SW480 (cell line): Measurements from ENCODE around the gene PTCHD1.

Source experiments
- DNase-seq: peaks from one replicate; pipeline ENCODE4 v3.0.0-alpha.2; 2016; ENCODE audit warnings: low spot score

The PTCHD1 gene

GRCh38 chrX:23356189-23356588 lies 21.5 kb downstream of the PTCHD1 start:
- no peak for DNase-seq

GRCh38 chrX:23364416-23364815 lies 29.8 kb downstream of the PTCHD1 start:
- DNase-seq, result no peak

GRCh38 chrX:23365541-23365940 lies 30.9 kb downstream of the PTCHD1 start:
- DNase-seq, result no peak

- no peak for DNase-seq
Observed at GRCh38 chrX:23366914-23367313, 32.3 kb downstream of the PTCHD1 start.

GRCh38 chrX:23369027-23369426 lies 34.4 kb downstream of the PTCHD1 start:
- no peak for DNase-seq

- no peak for DNase-seq
Observed at GRCh38 chrX:23372220-23372902, 37.7 kb downstream of the PTCHD1 start.

- no peak for DNase-seq
Observed at GRCh38 chrX:23373129-23373804, 38.6 kb downstream of the PTCHD1 start.

GRCh38 chrX:23374291-23374690 lies 39.6 kb downstream of the PTCHD1 start:
- no peak for DNase-seq

- no peak for DNase-seq
Observed at GRCh38 chrX:23376581-23376980, 41.9 kb downstream of the PTCHD1 start.

- no peak for DNase-seq
Observed at GRCh38 chrX:23380581-23380980, 45.9 kb downstream of the PTCHD1 start.

GRCh38 chrX:23381099-23382087 lies 46.7 kb downstream of the PTCHD1 start:
- DNase-seq, result no peak

- no peak for DNase-seq
Observed at GRCh38 chrX:23382572-23382971, 47.9 kb downstream of the PTCHD1 start.

- DNase-seq, result no peak
Observed at GRCh38 chrX:23383411-23383810, 48.8 kb downstream of the PTCHD1 start.

- DNase-seq, result no peak
Observed at GRCh38 chrX:23385242-23385641, 50.6 kb downstream of the PTCHD1 start.

- DNase-seq, result no peak
Observed at GRCh38 chrX:23386260-23386659, 51.6 kb downstream of the PTCHD1 start.

- no peak for DNase-seq
Observed at GRCh38 chrX:23386726-23387125, 52.1 kb downstream of the PTCHD1 start.

GRCh38 chrX:23387550-23388184 lies 53.0 kb downstream of the PTCHD1 start:
- DNase-seq, result no peak

GRCh38 chrX:23389196-23389792 lies 54.6 kb downstream of the PTCHD1 start:
- DNase-seq, result no peak

GRCh38 chrX:23390979-23391378 lies 56.3 kb downstream of the PTCHD1 start:
- DNase-seq, result no peak

GRCh38 chrX:23392195-23392594 lies 57.5 kb downstream of the PTCHD1 start:
- DNase-seq, result no peak

- no peak for DNase-seq
Observed at GRCh38 chrX:23394421-23394820, 59.8 kb downstream of the PTCHD1 start.

GRCh38 chrX:23396263-23396662 lies 61.6 kb downstream of the PTCHD1 start:
- no peak for DNase-seq
